ENCODE measurements around the gene RHOH. TPM values are rescaled to one million over a fixed set of nuclear protein-coding genes. Genes with fewer than 3 reads are reported as not detected.

The RHOH gene
- total and polyA plus RNA-seq, 10 of the 15 experiments (the other 5 are each of a cell fraction or from before 2014, with no cell fraction given): 46.5 to 120 (median 57.9) TPM

DNA sequence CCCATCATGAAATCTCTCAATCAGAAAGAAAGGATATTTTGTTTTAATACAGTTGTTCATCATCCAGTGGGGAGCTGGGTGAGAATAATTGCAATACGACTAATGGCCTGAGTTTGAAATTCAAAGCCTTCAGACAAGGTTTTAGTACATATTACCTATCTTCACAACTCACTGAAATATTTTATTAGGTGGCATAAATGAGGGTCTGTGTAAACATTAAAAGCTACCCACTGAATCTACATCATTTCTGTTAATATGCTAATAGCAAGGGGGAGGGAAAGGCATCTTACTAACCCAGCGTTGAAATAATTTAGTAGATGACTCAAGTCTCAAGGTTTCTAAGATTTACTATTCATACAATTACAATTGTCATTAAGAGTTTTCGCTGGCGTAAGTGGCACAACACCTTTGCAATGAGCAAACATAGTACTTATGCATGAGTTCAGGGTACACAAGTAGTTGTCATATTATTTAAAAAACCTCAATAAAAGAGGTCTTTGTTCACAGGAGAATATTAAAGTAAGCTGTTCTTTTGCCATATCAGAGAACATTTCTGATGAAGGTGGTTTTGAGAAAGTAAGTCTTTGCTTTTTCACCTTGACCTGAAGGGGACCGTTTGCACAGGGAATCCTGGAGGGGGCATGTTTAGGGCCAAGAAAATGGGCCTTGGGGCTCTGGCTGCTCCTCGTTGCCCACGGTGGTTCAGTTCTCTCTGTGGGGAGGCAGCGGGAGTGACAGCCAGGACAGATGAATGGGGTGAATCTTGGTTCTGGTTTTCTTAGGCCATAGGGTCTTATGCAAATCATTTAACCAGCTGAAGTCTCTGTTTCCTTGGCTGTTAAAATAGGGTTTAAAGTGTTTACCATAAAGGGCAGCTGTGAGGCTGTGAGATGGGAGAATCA is 4.5 kb upstream of the RHOH start (continued):
- TF ChIP-seq POLR2AphosphoS5 (IDR thresholded peaks at IDR 0.05; ENCODE audit: low read length) (peak; percentile 97), SMARCA5 (IDR thresholded peaks at IDR 0.05) (peak; percentile 19; the same call in 1 of the 2 replicates), NRF1 (conservative IDR thresholded peaks at IDR 0.05; ENCODE audit: low read depth, low read length) (0 out of 2 replicates have a peak, but pooled peaks have one; percentile 5), ATF2 (IDR thresholded peaks at IDR 0.05; ENCODE audit: low read length) (no peak)

DNA sequence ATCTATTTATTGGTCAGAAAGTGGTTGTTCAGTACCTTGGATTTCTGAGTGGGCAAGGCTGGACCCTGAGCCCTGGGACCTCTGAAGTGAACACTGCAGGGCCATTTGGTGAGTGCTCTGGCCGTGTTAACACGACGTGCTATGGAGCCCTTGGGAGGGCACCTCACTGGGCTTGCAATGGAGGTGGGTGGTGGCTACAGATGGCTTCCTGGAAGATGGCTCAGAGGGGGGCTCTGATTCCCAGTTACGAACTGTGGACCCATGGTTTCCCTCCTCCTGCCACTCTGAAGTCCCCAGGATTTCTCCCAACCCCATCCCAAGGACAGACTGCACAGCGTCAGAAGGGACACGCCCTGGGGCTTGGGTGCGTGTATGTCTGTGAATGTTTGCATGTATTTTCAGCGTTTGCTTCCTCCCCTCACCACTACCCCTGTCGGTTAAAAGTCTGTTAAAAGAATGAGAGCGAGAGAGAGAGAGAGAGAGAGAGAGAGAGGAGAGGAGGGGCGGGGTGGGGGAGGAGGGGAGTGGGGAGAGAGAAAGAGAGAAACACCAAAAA is 3.7 kb upstream of the RHOH start:
- in situ Hi-C loops (cut with MboI): loop anchor here (25.0 kb wide), 1 partner anchor 1381 kb away; the partner anchor contains the start of gene TLR1
- TF ChIP-seq BMI1 (IDR thresholded peaks at IDR 0.05; ENCODE audit: borderline replicate concordance) (no peak; the same call in 1 of the 2 replicates), CREB1 (IDR thresholded peaks at IDR 0.05; ENCODE audit: low read depth) (no peak), POU2F2 (IDR thresholded peaks at IDR 0.05; ENCODE audit: borderline replicate concordance, low read depth, low read length) (peak; percentile 34; the same call in 1 of the 3 replicates), IKZF1 (conservative IDR thresholded peaks at IDR 0.05) (peak; percentile 83), CBX5 (IDR thresholded peaks at IDR 0.05; ENCODE audit: low read depth) (no peak), ZBED1 (IDR thresholded peaks at IDR 0.05; ENCODE audit: borderline replicate concordance) (no peak)
- TF ChIP-seq, protein P1, sequence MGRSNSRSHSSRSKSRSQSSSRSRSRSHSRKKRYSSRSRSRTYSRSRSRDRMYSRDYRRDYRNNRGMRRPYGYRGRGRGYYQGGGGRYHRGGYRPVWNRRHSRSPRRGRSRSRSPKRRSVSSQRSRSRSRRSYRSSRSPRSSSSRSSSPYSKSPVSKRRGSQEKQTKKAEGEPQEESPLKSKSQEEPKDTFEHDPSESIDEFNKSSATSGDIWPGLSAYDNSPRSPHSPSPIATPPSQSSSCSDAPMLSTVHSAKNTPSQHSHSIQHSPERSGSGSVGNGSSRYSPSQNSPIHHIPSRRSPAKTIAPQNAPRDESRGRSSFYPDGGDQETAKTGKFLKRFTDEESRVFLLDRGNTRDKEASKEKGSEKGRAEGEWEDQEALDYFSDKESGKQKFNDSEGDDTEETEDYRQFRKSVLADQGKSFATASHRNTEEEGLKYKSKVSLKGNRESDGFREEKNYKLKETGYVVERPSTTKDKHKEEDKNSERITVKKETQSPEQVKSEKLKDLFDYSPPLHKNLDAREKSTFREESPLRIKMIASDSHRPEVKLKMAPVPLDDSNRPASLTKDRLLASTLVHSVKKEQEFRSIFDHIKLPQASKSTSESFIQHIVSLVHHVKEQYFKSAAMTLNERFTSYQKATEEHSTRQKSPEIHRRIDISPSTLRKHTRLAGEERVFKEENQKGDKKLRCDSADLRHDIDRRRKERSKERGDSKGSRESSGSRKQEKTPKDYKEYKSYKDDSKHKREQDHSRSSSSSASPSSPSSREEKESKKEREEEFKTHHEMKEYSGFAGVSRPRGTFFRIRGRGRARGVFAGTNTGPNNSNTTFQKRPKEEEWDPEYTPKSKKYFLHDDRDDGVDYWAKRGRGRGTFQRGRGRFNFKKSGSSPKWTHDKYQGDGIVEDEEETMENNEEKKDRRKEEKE (IDR thresholded peaks at IDR 0.05): no peak
- TF ChIP-seq, protein P2, sequence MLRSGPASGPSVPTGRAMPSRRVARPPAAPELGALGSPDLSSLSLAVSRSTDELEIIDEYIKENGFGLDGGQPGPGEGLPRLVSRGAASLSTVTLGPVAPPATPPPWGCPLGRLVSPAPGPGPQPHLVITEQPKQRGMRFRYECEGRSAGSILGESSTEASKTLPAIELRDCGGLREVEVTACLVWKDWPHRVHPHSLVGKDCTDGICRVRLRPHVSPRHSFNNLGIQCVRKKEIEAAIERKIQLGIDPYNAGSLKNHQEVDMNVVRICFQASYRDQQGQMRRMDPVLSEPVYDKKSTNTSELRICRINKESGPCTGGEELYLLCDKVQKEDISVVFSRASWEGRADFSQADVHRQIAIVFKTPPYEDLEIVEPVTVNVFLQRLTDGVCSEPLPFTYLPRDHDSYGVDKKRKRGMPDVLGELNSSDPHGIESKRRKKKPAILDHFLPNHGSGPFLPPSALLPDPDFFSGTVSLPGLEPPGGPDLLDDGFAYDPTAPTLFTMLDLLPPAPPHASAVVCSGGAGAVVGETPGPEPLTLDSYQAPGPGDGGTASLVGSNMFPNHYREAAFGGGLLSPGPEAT (IDR thresholded peaks at IDR 0.05; ENCODE audit: low read depth): peak; percentile 53; the same call in 1 of the 2 replicates

More for the DNA sequence above, 3.7 kb upstream of the RHOH start:
- H3K36me3 ChIP-seq (ENCODE audit: control insufficient read depth in 2 of 2, insufficient read depth in 2 of 2, low read length in 1 of 2): no peaks in the 10 kb centered on the region; a peak in 1 of 4 replicates
- peak overlapping the region; percentile 99 for H3K9ac ChIP-seq (ENCODE audit: control insufficient read depth, insufficient read depth, low read length)
- DNase-seq (ENCODE audit: low read depth, low spot score) (no peak), FAIRE-seq (no peak), ATAC-seq (peak; percentile 40)
- CTCF ChIA-PET: interaction anchor here (0.8 to 11.5 kb wide), 9 partner anchors 7 to 132 kb away, joined by 3 to 121 read pairs (median 6); no protein-coding TSS in a partner anchor
- POLR2A ChIA-PET: interaction anchor here (0.7 to 12.0 kb wide), 6 partner anchors 9 to 114 kb away, joined by 3 to 214 read pairs (median 6); no protein-coding TSS in a partner anchor
- H4K20me1 ChIP-seq (ENCODE audit: control insufficient read depth, insufficient read depth): no peaks in the 10 kb centered on the region
- BruUV-seq (replicated peaks): no TSS peak
- SMC1A ChIA-PET (ENCODE audit: uncharacterized antibody, unreplicated experiment): interaction anchor here (1.0 to 20.3 kb wide), 9 partner anchors 6 to 132 kb away, joined by 3 to 374 read pairs (median 13); no protein-coding TSS in a partner anchor
- WGBS (ENCODE audit: insufficient coverage, insufficient replicate concordance, low lambda C conversion rate, missing lambda C conversion rate): 0% methylated on average over 9 of the region's 11 CpGs
- RAD21 ChIA-PET (ENCODE audit: unreplicated experiment): interaction anchor here (0.9 to 18.0 kb wide), 9 partner anchors 5 to 135 kb away, joined by 3 to 356 read pairs (median 24); no protein-coding TSS in a partner anchor
- H3K4me1 ChIP-seq (ENCODE audit: control insufficient read depth, insufficient read depth, low read length): peaks cover 9% of the 10 kb centered on the region
- H3K79me2 ChIP-seq (ENCODE audit: control insufficient read depth, insufficient read depth, low read length): peaks cover 91% of the 10 kb centered on the region
- no peaks in the 10 kb centered on the region for H3K27me3 ChIP-seq (replicated peaks in 1 of 2; ENCODE audit: control insufficient read depth in 2 of 2, insufficient read depth in 2 of 2, low read length in 1 of 2)
- peak overlapping the region; percentile 11; the same call in 1 of the 2 replicates for H2AFZ ChIP-seq (ENCODE audit: control insufficient read depth, low read depth, low read length)
- H3K9me3 ChIP-seq (replicated peaks; ENCODE audit: control insufficient read depth, insufficient read depth, low read length): no peaks in the 10 kb centered on the region
- intact Hi-C loops (cut with micrococcal nuclease; ENCODE audit: unreplicated experiment): loop anchor here (5.0 to 10.0 kb wide), 4 partner anchors 479 to 1148 kb away; no protein-coding TSS in a partner anchor
- peak overlapping the region; percentile 88 for H3K4me3 ChIP-seq
- H3K4me2 ChIP-seq (ENCODE audit: control insufficient read depth, insufficient read depth): peak overlapping the region; percentile 81
- peak overlapping the region; percentile 92 for H3K27ac ChIP-seq (ENCODE audit: control insufficient read depth, insufficient read depth)

Measured in GM12878 (cell line).